Nephron (organoid): ENCODE results near the gene CCDC71L.

Experiments
- H3K27ac Mint-ChIP-seq, 3 experiments: 2 replicates each; pipeline ENCODE4 v1.8.0; 2020; ENCODE audit warnings: mixed read lengths in 3 of 3, mild to moderate bottlenecking in 2 of 3, moderate library complexity in 1 of 3
- H3K27me3 Mint-ChIP-seq: 2 replicates; pipeline ENCODE4 v1.8.0; 2021; ENCODE audit warnings: low read depth, mild to moderate bottlenecking, moderate library complexity, mixed read lengths
- H3K36me3 Mint-ChIP-seq: 2 replicates; pipeline ENCODE4 v1.8.0; 2020; ENCODE audit warnings: low read depth, mixed read lengths
- H3K4me1 Mint-ChIP-seq: 2 replicates; pipeline ENCODE4 v1.8.0; 2020; ENCODE audit warnings: mixed read lengths
- H3K4me3 Mint-ChIP-seq, 3 experiments: 2 replicates each; pipeline ENCODE4 v1.8.0; 2020; ENCODE audit warnings: mild to moderate bottlenecking in 3 of 3, mixed read lengths in 3 of 3, moderate library complexity in 2 of 3
- H3K9me3 Mint-ChIP-seq: 2 replicates; pipeline ENCODE4 v1.8.0; 2020; ENCODE audit warnings: mixed read lengths
- TF ChIP-seq, protein P1 (sequence below), 3 experiments: fragments of 200-600 bp; sonication (generic); IDR thresholded peaks; one replicate each; pipeline ENCODE4 v1.5.0; 2021; ENCODE audit warnings: antibody characterized with exemption in 3 of 3; ENCODE audit not compliant: unreplicated experiment in 3 of 3

The CCDC71L gene

DNA sequence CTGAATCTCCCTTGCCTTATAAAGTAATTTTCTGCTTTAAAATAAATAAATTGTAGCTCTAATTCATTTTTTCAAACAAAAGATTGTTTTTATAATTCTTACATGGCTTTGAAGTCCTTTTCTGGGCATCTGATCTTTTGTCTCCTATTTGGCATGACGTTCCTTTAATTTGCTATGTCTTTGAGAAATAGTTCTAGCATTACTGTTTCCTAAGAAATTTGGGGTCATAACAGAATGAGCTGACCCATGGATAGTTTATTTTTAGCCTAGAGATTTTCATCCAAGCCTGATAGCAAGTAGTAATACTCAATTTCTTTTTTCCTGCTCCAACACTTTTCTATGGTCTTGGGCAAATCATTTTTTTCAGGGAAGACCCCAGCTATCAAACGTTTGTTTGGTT lies 31.4 kb downstream of the CCDC71L start:
- TF ChIP-seq, protein P1, sequence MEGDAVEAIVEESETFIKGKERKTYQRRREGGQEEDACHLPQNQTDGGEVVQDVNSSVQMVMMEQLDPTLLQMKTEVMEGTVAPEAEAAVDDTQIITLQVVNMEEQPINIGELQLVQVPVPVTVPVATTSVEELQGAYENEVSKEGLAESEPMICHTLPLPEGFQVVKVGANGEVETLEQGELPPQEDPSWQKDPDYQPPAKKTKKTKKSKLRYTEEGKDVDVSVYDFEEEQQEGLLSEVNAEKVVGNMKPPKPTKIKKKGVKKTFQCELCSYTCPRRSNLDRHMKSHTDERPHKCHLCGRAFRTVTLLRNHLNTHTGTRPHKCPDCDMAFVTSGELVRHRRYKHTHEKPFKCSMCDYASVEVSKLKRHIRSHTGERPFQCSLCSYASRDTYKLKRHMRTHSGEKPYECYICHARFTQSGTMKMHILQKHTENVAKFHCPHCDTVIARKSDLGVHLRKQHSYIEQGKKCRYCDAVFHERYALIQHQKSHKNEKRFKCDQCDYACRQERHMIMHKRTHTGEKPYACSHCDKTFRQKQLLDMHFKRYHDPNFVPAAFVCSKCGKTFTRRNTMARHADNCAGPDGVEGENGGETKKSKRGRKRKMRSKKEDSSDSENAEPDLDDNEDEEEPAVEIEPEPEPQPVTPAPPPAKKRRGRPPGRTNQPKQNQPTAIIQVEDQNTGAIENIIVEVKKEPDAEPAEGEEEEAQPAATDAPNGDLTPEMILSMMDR (IDR thresholded peaks at IDR 0.05; ENCODE audit: unreplicated experiment in 3 of 3), result no peak
- Mint-ChIP-seq H3K27me3 (no peaks in the 10 kb centered on the region), H3K27ac (no peak overlapping the region)

DNA sequence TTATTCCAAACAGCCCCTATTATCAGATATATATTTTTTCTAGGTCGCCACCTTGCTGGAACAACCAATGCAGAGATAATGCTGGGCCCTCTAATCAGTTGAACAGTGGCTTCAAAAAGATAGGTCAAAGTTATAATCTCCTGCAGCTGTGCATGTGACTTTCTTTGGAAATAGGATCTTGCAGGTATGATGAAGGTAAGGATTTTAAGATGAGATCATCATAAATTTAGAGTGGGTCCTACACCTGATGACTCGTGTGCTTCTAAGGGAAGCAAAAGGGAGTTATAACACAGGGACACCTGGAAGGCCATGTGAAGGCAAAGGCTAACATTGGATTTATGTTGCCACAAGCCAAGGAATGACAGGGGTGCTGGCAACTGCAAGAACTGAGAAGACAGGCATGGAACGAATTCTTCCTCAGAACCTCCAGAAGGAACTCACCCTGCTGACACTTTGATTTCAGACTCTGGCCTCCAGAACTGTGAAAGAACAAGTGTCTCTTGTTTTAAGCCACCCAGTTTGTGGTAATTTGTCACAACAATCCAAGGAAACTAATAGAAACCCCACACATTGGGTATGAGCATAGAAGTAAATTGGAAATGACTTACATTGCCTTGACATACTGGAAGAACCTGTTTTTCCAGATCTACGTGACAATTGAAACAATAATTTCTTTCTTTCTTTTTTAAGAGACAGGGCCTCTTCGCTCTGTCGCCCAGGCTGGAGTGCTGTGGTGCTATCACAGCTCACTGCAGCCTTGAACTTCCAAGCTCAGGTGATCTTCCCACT lies 34.4 kb downstream of the CCDC71L start:
- H3K4me3 Mint-ChIP-seq, result no peak overlapping the region
- peaks cover 14% of the 10 kb centered on the region for H3K9me3 Mint-ChIP-seq
- no peaks in the 10 kb centered on the region for H3K4me1 Mint-ChIP-seq
- H3K27ac Mint-ChIP-seq, result no peak overlapping the region
- TF ChIP-seq, protein P1 (IDR thresholded peaks at IDR 0.05; ENCODE audit: unreplicated experiment in 3 of 3), result no peak
- no peaks in the 10 kb centered on the region for H3K27me3 Mint-ChIP-seq
- H3K36me3 Mint-ChIP-seq, result no peaks in the 10 kb centered on the region

More for the DNA sequence above, 31.4 kb downstream of the CCDC71L start:
- Mint-ChIP-seq H3K4me3 (no peak overlapping the region), H3K36me3 (no peaks in the 10 kb centered on the region), H3K9me3 (no peaks in the 10 kb centered on the region), H3K4me1 (no peaks in the 10 kb centered on the region)

DNA sequence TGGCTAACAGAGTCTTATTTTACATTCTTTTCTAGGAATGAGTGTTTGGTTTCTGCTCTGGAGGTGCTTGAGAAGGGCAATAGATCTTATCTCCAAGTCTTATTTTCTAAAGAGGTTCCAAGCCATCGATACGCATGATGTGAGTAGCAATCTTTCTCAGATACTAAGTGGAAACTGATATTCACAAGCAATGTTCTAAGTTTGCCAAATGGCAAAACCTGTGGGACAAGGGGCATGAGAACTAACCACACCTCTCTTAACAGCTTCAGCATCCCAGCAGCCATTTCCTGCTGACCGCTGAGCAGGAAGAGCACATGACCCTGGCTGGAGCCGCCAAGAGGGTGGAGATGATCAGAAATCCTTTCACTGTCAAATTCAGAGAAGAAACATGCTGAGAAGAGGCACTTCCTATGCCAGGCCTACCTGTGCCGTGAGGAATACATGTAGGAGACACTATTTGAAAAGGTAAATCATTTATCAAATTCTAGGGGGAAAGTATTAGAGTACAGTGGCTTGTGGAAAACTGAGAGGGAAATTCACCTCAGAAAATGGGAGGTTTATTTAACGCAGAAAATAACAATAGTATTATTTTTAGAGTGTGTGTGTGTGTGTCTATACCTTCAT lies 35.2 kb downstream of the CCDC71L start:
- Mint-ChIP-seq H3K9me3 (peaks cover 17% of the 10 kb centered on the region), H3K27me3 (no peaks in the 10 kb centered on the region), H3K4me3 (no peak overlapping the region), H3K27ac (no peak overlapping the region), H3K4me1 (no peaks in the 10 kb centered on the region), H3K36me3 (no peaks in the 10 kb centered on the region)
- TF ChIP-seq, protein P1 (IDR thresholded peaks at IDR 0.05; ENCODE audit: unreplicated experiment in 3 of 3), result no peak

DNA sequence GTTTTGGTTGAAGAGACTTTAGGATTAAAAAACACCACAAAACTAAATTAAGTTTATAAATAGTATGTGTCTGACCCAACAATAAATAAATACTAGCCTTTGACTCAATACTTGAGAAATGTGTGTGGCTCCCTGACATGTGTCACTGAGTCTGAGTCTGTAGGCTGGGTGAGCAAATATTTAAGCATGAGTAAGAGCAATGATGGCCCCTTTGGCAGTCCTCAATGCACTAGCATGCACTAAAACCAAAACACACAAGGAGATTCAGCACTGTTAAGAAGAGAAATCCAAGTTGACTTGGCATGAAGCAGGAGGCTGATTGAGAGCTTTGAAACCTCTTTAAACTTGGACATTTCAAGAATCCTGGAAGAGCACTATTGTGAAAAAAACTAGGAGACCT lies 37.1 kb downstream of the CCDC71L start:
- no peak overlapping the region for H3K27ac Mint-ChIP-seq
- H3K27me3 Mint-ChIP-seq, result no peaks in the 10 kb centered on the region
- no peak overlapping the region for H3K4me3 Mint-ChIP-seq
- H3K9me3 Mint-ChIP-seq, result peaks cover 19% of the 10 kb centered on the region
- TF ChIP-seq, protein P1 (IDR thresholded peaks at IDR 0.05; ENCODE audit: unreplicated experiment in 3 of 3), result no peak
- H3K36me3 Mint-ChIP-seq, result no peaks in the 10 kb centered on the region
- peaks cover 8% of the 10 kb centered on the region for H3K4me1 Mint-ChIP-seq

DNA sequence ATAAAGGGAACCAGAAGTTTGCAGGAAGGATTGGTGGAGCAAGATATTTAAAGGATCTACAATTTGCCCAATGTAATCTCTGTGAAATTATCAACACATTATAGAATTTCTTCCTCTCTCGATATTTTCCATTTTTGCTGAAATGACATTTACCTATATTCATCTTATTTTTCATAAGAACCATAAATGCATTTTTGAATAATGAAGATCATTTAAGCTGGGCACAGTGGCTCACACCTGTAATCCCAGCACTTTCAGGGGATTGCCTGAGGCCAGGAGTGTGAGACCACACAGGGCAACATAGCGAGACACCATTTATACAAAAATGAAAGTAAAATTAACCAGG lies 37.7 kb downstream of the CCDC71L start:
- no peaks in the 10 kb centered on the region for H3K27me3 Mint-ChIP-seq

More for the DNA sequence above, 37.7 kb downstream of the CCDC71L start:
- no peaks in the 10 kb centered on the region for H3K36me3 Mint-ChIP-seq
- no peak overlapping the region for H3K4me3 Mint-ChIP-seq
- TF ChIP-seq, protein P1 (IDR thresholded peaks at IDR 0.05; ENCODE audit: unreplicated experiment in 3 of 3), result no peak
- peaks cover 13% of the 10 kb centered on the region for H3K4me1 Mint-ChIP-seq
- H3K9me3 Mint-ChIP-seq, result peaks cover 19% of the 10 kb centered on the region
- H3K27ac Mint-ChIP-seq, result no peak overlapping the region
